KOPT-K1 (cell line): Measurements from ENCODE around the gene SPATA17.

ENCODE experiments used
- H3K27ac ChIP-seq: fragments of 200-600 bp; sonication (generic); 2 replicates; pipeline ENCODE4 v1.5.1; 2016; ENCODE audit warnings: antibody characterized with exemption, mild to moderate bottlenecking, low read depth, low read length; ENCODE audit not compliant: poor library complexity, severe bottlenecking
- H3K36me3 ChIP-seq: fragments of 200-600 bp; sonication (generic); 2 replicates; pipeline ENCODE4 v1.5.1; 2017; ENCODE audit warnings: antibody characterized with exemption, mild to moderate bottlenecking, low read length, moderate library complexity; ENCODE audit not compliant: insufficient read depth
- H3K9me3 ChIP-seq: fragments of 200-600 bp; sonication (generic); 2 replicates; pipeline ENCODE4 v1.5.1; 2017; ENCODE audit warnings: antibody characterized with exemption, low read length, mild to moderate bottlenecking; ENCODE audit not compliant: insufficient read depth, poor library complexity, severe bottlenecking

Gene SPATA17

GRCh38 chr1:217721692-217722091, 90.5 kb downstream of the SPATA17 start:
- H3K9me3 ChIP-seq = no peaks in the 10 kb centered on the region
- H3K27ac ChIP-seq = no peak overlapping the region
- no peaks in the 10 kb centered on the region for H3K36me3 ChIP-seq

DNA sequence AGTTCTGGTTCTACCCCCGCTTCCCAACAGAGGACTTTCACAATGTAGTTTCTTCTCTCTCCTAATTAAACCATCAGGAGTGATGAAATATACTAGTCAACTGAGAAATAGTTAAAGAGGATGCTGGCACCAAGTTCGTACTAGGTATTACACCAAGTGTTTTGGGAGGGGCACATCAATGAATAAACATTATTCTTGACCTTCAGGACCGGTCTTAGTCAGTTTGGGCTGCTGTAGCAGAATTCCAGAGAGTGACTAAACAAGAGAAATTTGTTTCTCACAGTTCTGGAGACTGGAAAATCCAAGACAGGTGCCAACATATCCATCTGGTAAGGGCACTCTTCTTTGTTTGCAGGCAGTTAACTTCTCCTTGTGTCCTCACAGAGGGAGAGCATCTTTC, 103.8 kb downstream of the SPATA17 start:
- H3K9me3 ChIP-seq = no peaks in the 10 kb centered on the region
- no peaks in the 10 kb centered on the region for H3K36me3 ChIP-seq
- H3K27ac ChIP-seq = no peak overlapping the region

DNA sequence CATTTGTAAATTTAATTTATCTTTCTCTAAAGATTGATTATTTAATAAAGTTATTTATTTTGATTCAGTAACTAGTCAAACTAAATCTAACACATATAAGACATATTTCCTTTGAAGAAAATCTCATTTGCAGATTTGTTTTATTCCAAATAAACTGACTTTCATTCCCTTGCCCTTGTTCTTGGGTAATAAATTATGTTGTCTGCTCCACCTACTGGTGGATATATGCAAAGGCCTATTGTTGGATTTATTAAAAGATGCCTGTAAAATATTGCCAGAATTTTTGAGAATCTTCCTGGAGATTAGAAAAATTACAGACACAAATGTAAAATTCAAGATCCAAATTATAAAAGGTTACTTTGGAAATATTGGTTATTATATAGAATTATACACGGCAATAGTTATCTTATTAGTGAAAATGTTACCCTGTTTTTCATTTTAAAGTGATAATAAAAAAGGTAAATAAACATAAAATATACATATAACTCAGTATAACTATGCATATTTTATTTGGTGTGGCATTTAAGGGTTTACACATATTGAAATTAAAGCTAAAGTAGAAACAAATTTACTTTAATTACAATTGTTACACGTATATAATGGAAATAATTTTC, 116.1 kb downstream of the SPATA17 start:
- H3K9me3 ChIP-seq = no peaks in the 10 kb centered on the region
- H3K36me3 ChIP-seq = no peaks in the 10 kb centered on the region
- H3K27ac ChIP-seq = no peak overlapping the region

GRCh38 chr1:217769768-217770167, 138.6 kb downstream of the SPATA17 start:
- no peaks in the 10 kb centered on the region for H3K9me3 ChIP-seq
- no peak overlapping the region for H3K27ac ChIP-seq
- H3K36me3 ChIP-seq = no peaks in the 10 kb centered on the region

DNA sequence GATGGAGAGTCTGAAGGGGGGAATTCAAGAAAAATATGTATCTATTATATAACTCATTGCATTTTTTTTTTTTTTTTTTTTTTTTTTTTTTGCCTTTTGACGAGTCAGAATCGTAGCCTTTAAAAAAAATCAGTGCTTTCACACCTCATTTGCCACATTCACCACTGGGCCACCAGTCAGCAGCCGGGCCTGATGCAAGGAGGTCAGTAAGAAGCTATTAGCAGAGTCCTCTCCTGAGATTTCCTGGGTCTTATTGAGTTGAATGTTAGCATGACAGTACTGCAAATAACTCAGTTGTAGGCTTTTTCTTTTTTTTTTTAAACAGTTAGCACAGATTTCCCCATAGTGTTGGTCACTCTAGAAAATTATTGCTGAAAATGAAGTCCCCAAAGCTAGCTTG, 139.8 kb downstream of the SPATA17 start:
- no peaks in the 10 kb centered on the region for H3K36me3 ChIP-seq
- no peaks in the 10 kb centered on the region for H3K9me3 ChIP-seq
- H3K27ac ChIP-seq = no peak overlapping the region

DNA sequence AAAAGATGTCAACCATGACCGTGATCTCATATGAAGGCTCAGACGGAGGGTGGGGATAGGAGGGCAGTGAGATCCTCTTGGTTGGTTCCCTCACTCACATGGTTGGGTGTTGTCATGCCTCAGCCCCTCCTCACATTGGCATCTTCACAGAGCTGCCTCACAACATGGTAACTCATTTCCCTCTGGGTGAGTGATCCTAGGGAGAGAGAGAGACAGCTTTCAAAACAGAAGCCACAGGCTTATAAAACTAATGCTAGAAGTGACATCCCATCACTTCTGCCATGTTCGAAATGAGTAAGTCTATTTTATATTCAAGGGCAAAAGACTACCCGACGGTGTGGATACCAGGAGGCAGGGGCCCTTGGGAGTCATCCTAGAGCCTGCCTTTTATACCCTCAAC, 145.5 kb downstream of the SPATA17 start:
- no peak overlapping the region for H3K27ac ChIP-seq
- no peaks in the 10 kb centered on the region for H3K36me3 ChIP-seq
- no peaks in the 10 kb centered on the region for H3K9me3 ChIP-seq

DNA sequence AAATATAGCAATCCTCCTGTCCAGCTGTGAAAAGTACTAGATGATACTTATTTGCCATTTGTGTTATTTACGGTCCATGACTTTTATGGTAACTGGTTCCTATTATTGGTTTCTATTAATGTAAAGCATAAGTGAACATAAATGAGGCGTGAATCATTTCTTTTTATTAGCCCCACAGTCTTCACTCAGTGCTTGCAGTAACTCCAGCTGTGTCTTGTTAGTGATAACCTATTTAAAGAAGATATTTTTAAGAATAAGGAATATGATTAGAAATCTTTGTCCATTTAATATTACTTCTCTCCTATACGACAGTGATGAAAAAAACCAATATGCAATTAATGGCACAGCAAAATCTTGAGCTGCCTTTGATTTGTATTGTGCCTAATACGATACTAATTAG, 149.9 kb downstream of the SPATA17 start:
- H3K36me3 ChIP-seq = no peaks in the 10 kb centered on the region
- H3K9me3 ChIP-seq = no peaks in the 10 kb centered on the region
- H3K27ac ChIP-seq = no peak overlapping the region

- Histone ChIP-seq H3K9me3 (no peaks in the 10 kb centered on the region), H3K36me3 (no peaks in the 10 kb centered on the region), H3K27ac (no peak overlapping the region)
Observed at GRCh38 chr1:217791091-217791490, 159.9 kb downstream of the SPATA17 start.

DNA sequence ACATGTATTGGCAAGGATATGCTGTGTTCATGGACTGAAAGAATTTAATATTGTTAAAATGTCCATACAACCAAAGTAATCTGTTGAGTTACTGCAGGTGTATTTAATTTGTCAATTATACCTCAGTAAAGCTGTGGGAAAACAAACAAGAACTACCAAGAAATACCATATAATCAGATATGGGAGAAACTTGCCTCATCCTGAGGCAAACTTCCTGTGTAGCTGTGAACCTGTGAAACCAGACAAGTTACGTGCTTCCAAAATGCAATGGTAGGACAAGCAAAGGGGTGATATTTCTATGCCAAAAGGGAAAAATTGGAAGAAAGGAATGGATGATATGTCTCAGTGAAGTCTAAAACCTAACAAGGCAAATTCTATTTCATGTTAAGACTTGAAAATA, 174.6 kb downstream of the SPATA17 start:
- no peak overlapping the region for H3K27ac ChIP-seq
- H3K9me3 ChIP-seq = no peaks in the 10 kb centered on the region
- no peaks in the 10 kb centered on the region for H3K36me3 ChIP-seq

DNA sequence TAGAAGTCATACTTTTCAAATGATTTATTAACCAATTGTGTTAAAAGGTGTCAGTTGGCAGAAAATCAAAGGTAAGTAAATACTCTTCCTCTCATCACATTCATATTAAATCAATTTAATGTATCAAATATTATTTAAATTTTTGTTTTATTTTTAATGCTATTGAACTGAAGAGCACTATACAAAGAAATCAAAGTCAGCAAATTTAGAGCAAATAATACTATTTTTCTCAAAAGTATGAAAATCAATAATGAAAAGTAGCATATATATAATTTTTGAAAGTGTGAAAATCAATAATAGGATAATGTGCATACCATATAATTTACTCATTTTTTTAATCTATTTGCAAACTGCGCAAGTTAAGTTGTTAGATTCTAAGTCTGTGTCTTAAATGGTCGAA, 181.0 kb downstream of the SPATA17 start:
- no peaks in the 10 kb centered on the region for H3K36me3 ChIP-seq
- H3K27ac ChIP-seq = no peak overlapping the region
- H3K9me3 ChIP-seq = no peaks in the 10 kb centered on the region

DNA sequence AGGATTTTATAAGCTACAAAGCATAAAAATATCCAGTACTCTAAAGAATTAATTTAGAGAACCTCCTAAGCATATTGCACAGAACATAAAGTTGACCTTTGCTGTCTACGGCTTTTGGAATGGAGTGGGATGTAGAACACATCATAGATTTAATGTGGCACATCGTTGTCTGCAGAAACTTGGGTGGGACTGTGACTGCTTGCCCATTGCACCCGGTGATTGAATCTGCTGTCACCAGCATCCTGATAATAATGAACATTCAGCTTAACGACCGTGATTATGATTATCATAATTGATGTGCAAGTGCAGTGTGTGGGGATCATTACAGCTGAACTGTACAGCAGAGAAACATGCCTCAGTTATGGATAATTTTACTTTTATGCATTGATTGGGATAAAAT, 181.9 kb downstream of the SPATA17 start:
- Histone ChIP-seq H3K36me3 (no peaks in the 10 kb centered on the region), H3K27ac (no peak overlapping the region), H3K9me3 (no peaks in the 10 kb centered on the region)

- Histone ChIP-seq H3K27ac (no peak overlapping the region), H3K9me3 (no peaks in the 10 kb centered on the region), H3K36me3 (no peaks in the 10 kb centered on the region)
Observed at GRCh38 chr1:217837691-217838090, 206.5 kb downstream of the SPATA17 start.

DNA sequence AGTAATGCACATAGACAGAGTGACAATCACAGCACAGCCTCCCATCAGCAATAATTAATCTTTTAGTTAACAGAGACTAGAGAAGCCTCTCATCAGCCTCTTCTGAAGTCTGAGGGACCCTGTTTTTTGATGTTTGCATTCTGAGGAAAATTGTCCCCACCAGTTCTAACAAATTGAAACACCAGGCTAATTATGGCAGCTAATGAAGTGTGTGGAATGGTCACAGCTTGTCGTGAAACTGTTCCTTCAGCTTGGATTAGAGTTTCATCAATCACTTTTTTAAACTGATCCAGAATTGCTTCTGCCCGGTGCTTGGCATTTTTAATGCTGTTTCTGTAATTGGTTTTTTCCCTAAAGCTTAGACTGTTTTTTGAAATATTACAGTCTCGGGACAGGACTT, 208.0 kb downstream of the SPATA17 start:
- Histone ChIP-seq H3K9me3 (no peaks in the 10 kb centered on the region), H3K27ac (no peak overlapping the region), H3K36me3 (no peaks in the 10 kb centered on the region)

DNA sequence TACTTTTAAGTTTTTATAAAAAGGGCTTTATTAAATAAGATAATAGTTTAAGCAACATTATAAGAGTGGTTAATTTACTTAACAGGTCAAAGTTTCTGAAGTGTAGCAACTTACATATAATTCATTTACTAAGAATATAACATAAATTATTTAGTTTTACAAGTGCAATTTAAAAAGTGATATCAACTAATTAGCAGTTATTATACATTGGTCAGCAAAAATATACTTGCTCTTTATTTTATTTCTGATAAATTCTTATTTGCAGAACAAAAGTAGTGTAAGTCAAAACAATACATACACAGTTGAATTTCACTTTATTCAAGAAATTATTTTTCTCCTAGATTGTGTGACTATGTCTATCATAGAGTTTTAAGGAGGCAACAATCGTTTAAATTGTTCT, 215.6 kb downstream of the SPATA17 start:
- no peaks in the 10 kb centered on the region for H3K9me3 ChIP-seq
- no peaks in the 10 kb centered on the region for H3K36me3 ChIP-seq

DNA sequence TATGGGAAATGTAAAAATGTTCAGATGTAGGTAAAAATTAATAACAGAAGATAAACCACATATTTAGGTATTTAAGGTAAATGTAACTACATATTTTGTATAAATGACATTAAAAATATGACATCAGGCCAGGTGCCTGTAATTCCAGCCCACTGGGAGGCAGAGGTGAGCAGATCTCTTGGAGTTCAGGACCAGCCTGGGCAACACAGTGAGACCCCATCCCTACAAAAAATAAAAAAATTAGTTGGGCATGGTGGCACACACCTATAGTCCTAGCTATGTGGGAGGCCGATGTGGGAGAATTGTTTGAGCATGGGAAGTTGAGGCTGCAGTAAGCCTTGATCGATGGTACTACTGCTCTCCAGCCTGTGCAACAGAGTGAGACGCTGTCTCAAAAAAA, 216.5 kb downstream of the SPATA17 start:
- Histone ChIP-seq H3K9me3 (no peaks in the 10 kb centered on the region), H3K36me3 (no peaks in the 10 kb centered on the region), H3K27ac (no peak overlapping the region)

More for the DNA sequence above, 215.6 kb downstream of the SPATA17 start:
- no peak overlapping the region for H3K27ac ChIP-seq

GRCh38 chr1:217856342-217857034, 225.3 kb downstream of the SPATA17 start:
- Histone ChIP-seq H3K27ac (no peak overlapping the region), H3K36me3 (no peaks in the 10 kb centered on the region), H3K9me3 (no peaks in the 10 kb centered on the region)
